ENCODE measurements around the gene KLHL18.
"Not testable (repeated sequence)": the region's sequence is repeated elsewhere in the genome, so short reads cannot be mapped to it uniquely, and the experiment has no call there.

Gene KLHL18

GRCh38 chr3:47274652-47275051, 8.1 kb upstream of the KLHL18 start:
- no peak for DNase-seq (ENCODE audit: low read depth)

DNA sequence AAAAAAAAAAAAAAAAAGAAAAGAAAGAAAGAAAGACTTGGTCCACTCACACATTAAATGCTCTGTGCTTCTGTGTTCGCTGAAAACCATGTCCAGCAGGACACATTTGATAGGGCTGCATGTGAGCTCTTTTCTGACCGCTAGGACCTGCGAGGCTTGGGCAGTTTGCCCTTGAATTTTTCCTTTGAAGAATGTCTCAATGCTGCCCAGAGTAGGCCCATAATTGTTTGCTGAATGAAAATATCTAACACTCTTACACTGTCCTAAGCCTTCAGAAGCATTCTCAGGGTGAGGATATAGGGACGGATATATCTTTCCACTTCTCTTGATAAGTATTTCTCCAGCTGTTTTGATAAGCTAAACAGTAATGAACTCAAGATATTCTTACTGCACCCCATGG, 6.2 kb upstream of the KLHL18 start:
- DNase-seq (ENCODE audit: low read depth) = no peak

DNA sequence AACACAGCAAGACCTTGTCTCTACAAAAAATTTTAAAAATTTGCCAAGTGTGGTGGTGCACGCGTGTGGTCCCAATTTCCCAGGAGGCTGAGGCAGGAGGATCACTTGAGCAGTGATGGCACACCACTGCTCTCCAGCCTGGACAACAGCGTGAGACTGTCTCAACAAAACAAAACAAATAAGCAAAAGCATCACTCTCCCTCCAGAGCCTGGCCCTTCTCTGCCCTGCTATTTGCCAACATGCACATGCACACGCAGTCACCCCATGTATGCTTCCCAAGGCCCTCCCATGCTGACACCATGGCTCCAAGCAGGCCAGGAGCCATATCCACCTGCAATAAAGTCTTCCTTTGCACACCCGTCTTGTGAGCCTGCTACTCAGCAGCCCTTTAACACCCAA, 2.2 kb upstream of the KLHL18 start:
- DNase-seq (ENCODE audit: low read depth) = no peak

GRCh38 chr3:47283193-47283537, 421 bp downstream of the KLHL18 start:
- no peak for DNase-seq (ENCODE audit: low read depth)

DNA sequence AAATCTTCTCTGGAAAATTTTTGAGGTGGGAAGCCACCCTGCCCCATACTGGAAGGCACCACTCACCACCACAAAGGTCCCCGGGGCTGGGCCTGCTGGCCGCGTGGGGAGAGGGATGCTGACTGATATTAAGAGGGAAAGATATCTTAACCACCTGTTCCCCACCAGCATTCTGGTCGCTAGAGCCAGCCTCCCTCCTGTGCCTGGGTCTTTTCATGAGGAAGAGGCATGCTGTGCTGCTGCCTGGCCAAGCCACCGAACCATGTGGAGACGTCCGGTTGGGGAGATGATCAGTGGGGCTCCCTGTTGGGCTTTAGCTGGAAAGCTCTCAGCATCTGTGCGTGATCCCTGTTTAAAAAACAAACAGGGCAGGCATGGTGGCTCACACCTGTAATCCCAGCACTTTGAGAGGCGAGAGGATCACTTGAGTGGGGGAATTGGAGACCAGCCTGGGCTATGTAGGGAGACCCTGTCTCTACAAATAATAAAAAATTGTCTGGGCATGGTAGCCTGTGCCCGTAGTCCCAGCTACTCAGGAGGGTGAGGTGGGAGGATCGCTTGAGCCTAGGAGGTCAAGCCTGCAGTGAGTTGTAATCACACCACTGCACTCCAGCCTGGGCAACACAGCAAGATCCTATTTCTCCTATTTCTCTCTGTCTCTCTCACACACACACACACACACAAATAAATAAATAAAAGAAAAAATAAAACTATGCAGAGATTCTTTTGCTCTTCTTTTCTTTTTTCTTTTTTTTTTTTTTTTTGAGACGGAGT, 1.0 kb downstream of the KLHL18 start:
- DNase-seq (ENCODE audit: low read depth) = no peak

DNA sequence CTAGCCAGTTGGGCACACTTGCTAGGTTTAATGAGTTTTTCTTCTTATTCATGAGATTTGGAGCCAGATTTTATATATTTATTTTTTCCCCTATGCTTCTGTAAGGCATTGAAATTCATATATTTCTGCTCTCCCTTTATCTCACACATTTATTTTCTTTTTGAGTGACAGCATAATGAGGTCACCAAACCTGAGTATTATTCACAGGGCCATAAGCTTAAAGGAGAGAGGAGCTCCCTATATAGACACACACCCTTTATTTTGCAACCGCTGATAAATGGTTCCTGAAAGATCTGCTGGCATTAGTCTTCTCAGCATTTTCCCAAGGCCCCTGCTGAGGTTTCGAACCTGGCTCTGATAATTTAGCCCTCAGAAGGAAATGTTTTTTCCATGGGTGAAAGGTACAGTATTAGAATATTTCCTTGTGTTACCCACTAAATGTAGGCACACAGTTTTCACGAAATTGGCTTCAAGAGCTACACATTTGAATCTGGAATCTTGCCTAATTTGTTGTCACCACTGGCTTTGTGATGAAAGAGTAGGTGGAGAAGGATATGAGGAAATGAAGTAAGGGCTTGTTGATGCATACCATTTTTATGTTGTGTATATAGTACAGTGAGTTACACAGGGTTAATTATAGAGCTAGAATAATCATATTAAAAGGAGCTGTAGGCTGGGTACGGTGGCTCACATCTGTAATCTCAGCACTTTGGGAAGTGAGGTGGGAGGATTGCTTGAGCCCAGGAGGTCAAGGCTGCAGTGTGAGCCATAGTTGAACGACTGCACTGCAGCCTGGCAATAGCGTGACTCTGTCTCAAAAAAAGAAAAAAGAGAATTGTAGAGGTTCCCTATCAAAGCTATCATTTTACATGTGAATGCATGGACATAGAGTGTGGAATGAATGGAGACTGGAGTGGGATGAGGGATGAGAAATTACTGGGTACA, 6.5 kb downstream of the KLHL18 start:
- no peak for DNase-seq (ENCODE audit: low read depth)

DNA sequence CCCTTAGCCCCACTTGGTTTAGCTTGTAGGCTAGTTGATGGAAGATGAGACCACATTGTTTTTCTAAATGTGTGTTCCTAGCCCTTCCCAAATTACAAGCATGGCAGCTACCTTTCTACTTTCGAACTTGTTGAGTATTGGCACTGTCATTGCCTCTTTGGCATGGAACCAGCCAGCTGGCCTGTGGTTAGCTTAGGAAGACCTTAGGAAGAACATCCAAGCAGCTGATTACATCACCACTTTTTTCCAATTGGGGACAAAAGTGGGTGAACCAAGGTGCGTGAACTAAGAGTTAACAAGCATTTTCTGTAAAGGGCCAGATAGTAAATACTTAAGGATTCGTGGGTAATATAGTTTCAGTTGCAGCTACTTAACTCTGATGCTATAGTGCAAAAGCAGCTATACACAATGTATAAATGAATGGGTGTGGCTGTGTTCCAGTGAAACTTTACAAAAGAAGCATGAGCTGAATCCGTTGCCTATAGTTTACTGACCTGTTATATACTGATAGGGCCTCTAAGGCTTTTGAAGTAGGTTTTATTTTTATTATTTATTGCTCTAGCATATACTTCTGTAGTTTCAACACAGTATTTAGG, 8.5 kb downstream of the KLHL18 start:
- DNase-seq (ENCODE audit: low read depth) = no peak

DNA sequence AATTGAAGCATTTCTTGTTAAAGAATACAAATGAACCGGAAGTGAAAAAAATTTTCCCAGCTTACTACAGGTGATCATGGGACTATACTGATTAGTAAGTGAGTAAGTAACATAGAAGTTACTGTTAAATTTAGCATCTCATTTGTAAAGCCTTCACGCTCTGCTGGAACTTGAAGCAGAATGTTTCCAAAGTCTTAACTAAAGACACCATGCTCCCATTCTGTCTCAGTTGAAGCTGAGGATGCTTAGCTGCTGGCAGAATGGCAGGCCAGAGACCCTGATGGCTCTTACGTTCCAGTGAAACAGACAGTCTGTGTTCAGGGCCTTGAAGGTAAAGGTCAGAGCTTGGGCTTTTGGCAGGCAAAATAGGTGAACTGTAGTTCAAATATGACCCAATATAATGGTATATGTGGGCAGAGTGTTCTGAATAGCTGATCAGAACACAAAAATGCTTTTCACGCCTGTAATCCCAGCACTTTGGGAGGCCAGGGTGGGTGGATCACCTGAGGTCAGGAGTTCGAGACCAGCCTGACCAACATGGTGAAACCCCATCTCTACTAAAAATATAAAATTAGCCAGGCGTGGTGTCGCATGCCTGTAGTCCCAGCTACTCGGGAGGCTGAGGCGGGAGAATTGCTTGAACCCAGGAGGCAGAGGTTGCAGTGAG, 9.1 kb downstream of the KLHL18 start:
- not testable (repeated sequence) for DNase-seq (ENCODE audit: low read depth)

DNA sequence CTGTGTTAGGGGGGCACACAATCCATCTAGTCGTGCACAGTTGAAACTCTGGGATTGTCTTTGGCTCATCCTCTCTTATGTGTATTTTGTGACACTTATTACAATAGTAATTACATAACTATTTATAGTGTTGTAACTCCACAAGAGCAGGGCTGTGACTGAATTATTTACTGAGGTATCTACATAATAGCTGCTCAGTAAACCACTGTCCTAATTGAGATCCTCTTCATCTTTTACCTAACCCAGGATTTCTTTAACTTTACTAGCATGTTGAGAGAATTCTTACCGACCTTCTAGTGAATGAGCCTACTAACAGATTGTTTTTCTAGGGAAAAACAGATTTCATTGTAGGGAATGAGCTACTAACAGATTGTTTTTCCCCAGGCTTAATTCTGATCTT, 11.1 kb downstream of the KLHL18 start:
- no peak for DNase-seq (ENCODE audit: low read depth)

- DNase-seq (ENCODE audit: low read depth) = no peak
Measured at GRCh38 chr3:47294392-47294791, 11.6 kb downstream of the KLHL18 start.

DNA sequence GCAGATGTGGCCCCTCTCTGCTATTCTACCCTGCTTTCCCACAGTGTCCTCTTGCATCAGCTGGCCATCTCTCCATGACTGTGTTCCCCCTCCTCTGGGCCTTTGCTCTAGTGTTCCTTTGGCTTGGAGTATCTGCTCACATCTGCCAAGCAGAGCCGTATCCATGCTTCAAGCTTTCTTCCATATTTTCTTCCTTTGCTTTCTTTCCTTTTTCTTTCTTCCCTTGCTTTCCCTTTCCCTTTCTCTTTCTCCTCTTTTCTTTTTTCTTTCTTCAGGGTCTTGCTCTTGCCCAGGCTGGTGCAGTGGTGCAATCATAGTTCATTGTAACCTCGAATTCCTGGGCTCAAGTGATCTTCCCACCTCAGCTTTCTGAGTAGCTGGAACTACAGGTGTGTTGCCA, 12.6 kb downstream of the KLHL18 start:
- no peak for DNase-seq (ENCODE audit: low read depth)

GRCh38 chr3:47295976-47296375, 13.2 kb downstream of the KLHL18 start:
- DNase-seq (ENCODE audit: low read depth) = no peak

GRCh38 chr3:47296562-47297302, 14.0 kb downstream of the KLHL18 start:
- DNase-seq (ENCODE audit: low read depth) = no peak

DNA sequence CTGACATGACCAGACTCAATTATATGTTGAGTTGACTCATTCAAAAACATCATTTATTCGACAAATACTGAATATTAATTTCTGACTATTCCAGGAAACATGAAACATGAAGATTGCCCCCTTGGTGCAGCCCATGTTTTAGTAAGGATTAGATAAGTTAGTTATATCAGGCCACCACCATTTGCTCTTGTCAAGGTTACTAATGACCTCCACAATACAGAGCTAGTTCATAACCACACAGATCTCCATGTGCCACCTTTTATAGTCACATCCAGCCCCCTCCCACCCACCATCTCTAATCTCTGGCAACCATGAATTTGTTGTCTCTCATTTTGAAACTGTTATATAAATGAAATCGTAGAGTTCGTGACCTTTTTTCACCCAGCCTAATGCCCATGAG, 15.7 kb downstream of the KLHL18 start:
- DNase-seq (ENCODE audit: low read depth) = no peak

- no peak for DNase-seq (ENCODE audit: low read depth)
Measured at GRCh38 chr3:47299381-47300318, 16.9 kb downstream of the KLHL18 start.

GRCh38 chr3:47301456-47301855, 18.7 kb downstream of the KLHL18 start:
- DNase-seq (ENCODE audit: low read depth) = no peak

DNA sequence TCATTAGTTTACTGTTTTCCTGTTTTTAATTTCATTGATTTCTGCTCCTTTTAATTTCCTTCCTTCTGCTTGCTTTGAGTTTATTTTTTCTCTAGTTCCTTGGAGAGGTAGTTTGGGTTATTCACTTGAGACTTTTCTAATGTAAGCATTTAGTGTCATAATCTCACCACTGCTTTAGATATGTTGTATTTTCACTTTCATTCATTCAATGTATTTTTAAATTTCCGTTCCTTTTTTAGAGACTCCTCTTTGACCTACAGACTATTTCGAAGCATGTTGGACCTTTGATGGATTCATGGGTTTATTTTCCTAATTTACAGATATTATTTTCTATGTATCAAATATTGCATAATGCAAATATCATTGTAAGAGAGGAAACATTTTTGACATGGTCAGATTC, 23.3 kb downstream of the KLHL18 start:
- DNase-seq (ENCODE audit: low read depth) = no peak

GRCh38 chr3:47309231-47309630, 26.5 kb downstream of the KLHL18 start:
- DNase-seq (ENCODE audit: low read depth) = not testable (repeated sequence)

DNA sequence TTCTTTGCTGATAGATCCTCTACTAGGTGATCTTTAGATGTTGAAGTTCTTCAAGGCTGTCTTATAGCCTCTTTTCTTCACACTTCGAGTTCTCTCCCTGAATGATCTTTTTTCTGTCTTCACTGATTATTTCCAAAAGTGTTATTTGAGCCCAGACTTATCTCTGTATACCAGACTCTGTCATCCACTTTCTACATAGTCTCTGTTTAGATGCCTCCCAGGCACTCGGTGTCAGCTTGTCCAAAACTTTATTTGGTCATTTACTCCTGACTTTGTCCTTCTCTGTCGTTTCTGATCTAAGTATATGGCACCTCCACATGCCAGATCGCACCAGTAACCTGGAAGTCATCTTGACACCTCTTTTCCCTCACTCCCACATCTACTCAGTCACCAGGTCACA, 27.6 kb downstream of the KLHL18 start:
- no peak for DNase-seq (ENCODE audit: low read depth)

DNA sequence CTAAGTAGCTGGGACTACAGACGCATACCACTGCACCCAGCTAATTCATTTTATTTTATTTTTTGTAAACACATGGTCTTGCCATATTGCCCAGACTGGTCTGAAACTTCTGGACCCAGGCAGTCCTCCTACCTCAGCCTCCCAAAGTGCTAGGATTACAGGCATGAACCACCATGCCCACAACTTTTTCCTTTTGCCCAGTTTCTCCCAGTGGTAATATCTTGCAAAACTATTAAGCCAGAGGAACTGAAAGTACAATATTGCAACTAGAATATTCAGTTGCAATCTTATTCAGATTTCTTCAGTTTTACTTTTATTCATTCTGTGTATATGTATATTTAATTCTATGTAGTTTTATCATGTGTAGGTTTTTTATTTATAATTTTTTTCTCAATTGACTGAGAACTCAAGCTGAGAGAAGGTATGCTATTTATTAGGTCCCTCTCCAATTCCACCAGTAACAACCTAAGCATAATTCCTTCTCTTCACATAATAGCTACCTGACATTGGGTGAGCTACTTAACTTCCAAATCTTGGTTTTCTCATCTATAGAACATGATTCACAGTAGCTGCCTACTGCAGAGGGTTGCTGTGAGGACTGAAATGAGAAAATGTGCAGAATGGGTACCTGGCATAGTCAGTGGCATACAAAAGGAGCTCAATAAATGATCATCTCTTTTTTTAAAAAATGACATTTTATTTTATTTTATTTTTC, 30.8 kb downstream of the KLHL18 start:
- DNase-seq (ENCODE audit: low read depth) = no peak
